Neural cell (in vitro differentiated cells): Measurements from ENCODE around the gene SENP8.

Source experiments
- EP300 ChIP-seq: fragments of 450-650 bp; conservative IDR thresholded peaks from 2 replicates; pipeline ENCODE4 v1.6.1; 2014; ENCODE audit warnings: antibody characterized with exemption, mild to moderate bottlenecking, moderate library complexity; ENCODE audit not compliant: poor library complexity, severe bottlenecking
- TF ChIP-seq, protein P1 (sequence below): fragments of 450-650 bp; IDR thresholded peaks from 2 replicates; pipeline ENCODE4 v1.5.1; 2014; ENCODE audit warnings: antibody characterized with exemption, mild to moderate bottlenecking, moderate library complexity; ENCODE audit not compliant: poor library complexity, severe bottlenecking

DNA sequence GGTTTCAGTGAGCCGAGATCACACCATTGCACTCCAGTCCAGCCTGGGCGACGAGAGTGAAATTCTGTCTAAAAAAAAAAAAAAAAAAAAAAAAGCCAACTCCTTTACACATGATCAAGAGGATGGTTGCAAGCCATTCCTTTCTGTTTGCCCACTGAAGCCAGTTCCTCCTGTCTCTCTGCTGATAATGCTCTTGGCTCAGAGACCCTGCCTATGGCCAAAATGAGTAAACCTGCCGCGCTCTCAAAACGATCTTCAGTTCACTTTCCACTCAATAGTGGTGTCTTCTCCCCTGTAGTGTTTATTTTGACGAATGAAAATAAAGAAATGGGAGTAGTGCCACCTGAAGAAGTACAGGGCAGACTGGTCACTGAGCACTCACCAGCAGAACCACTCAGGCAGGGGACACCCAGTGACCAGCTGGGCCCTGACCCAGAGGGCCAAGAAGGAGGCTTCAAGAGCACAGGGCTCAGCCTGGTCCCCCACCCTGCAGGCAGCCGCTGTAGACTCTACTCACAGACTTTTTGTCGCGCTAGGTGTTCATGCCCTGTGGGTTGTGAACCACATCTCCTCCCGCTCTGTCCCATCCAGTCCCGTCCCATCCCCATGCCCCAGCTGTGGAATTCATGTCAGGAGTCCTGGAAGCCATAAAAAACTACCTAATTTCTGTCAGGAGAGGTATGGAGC lies 55.8 kb downstream of the SENP8 start:
- no peak for TF ChIP-seq EP300
- TF ChIP-seq, protein P1, sequence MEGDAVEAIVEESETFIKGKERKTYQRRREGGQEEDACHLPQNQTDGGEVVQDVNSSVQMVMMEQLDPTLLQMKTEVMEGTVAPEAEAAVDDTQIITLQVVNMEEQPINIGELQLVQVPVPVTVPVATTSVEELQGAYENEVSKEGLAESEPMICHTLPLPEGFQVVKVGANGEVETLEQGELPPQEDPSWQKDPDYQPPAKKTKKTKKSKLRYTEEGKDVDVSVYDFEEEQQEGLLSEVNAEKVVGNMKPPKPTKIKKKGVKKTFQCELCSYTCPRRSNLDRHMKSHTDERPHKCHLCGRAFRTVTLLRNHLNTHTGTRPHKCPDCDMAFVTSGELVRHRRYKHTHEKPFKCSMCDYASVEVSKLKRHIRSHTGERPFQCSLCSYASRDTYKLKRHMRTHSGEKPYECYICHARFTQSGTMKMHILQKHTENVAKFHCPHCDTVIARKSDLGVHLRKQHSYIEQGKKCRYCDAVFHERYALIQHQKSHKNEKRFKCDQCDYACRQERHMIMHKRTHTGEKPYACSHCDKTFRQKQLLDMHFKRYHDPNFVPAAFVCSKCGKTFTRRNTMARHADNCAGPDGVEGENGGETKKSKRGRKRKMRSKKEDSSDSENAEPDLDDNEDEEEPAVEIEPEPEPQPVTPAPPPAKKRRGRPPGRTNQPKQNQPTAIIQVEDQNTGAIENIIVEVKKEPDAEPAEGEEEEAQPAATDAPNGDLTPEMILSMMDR, result no peak
